GM18873 (cell line): ENCODE measurements around the gene CHRND.

Experiments used
- ATAC-seq: cut with Tn5 transposase; IDR thresholded peaks from one replicate; pipeline ENCODE4 v1.9.1; 2021; ENCODE audit warnings: mild to moderate bottlenecking, moderate library complexity, moderate number of reproducible peaks; ENCODE audit not compliant: unreplicated experiment, low FRiP score

The CHRND gene

GRCh38 chr2:232525791-232526371 is at the start of gene CHRND:
Gene CHRND (plus strand): TSS chr2:232526160. CDS start chr2:232526216, 56 bp downstream.
- ATAC-seq = no peak

- ATAC-seq = no peak
Measured at GRCh38 chr2:232476791-232477190, 49.2 kb upstream of the CHRND start.

- no peak for ATAC-seq
Measured at GRCh38 chr2:232477751-232478510, 48.0 kb upstream of the CHRND start.

- ATAC-seq = no peak
Measured at GRCh38 chr2:232478571-232479340, 47.2 kb upstream of the CHRND start.

- ATAC-seq = no peak
Measured at GRCh38 chr2:232479341-232480200, 46.4 kb upstream of the CHRND start.

- no peak for ATAC-seq
Measured at GRCh38 chr2:232480201-232481190, 45.5 kb upstream of the CHRND start.

- no peak for ATAC-seq
Measured at GRCh38 chr2:232481322-232482140, 44.4 kb upstream of the CHRND start.

GRCh38 chr2:232482301-232483238 is 43.4 kb upstream of the CHRND start:
- ATAC-seq = no peak

- ATAC-seq = no peak
Measured at GRCh38 chr2:232483311-232483922, 42.5 kb upstream of the CHRND start.

- ATAC-seq = no peak
Measured at GRCh38 chr2:232483923-232484627, 41.9 kb upstream of the CHRND start.

- no peak for ATAC-seq
Measured at GRCh38 chr2:232484628-232485347, 41.2 kb upstream of the CHRND start.

- ATAC-seq = no peak
Measured at GRCh38 chr2:232485348-232485756, 40.6 kb upstream of the CHRND start.

GRCh38 chr2:232485757-232486557 is 40.0 kb upstream of the CHRND start:
- no peak for ATAC-seq

GRCh38 chr2:232486558-232487384 is 39.2 kb upstream of the CHRND start:
- no peak for ATAC-seq
